PC-9 (cell line): ENCODE data around the gene TNIK.

Experiments used
- EZH2 ChIP-seq: fragments of 200-600 bp; sonication (generic); IDR thresholded peaks from 2 replicates; pipeline ENCODE4 v1.8.0; 2017; ENCODE audit warnings: antibody characterized with exemption, low read depth
- TF ChIP-seq, protein P1 (sequence below): fragments of 200-600 bp; sonication (generic); conservative IDR thresholded peaks from 2 replicates; pipeline ENCODE4 v1.6.1; 2017; ENCODE audit warnings: mixed run types, antibody characterized with exemption, mild to moderate bottlenecking, moderate library complexity

DNA sequence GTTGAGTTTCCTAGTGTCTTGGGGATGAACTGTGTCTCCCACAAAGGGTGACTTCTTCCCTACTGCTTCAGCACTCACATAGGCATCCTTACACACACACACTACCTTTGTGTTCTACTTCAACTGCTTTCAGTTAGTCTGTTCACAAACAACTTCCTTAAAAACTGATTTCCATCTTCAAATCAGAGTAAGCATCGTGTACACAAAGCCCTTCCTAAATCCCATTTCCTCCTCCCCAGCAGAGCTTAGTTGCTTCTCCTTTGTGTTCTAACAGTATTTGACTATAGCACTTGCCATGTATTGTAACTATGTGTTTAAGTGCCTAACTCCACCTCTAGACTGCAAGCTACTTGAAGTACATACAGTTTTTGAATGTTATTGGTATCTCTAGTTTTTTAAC is 71.7 kb downstream of the TNIK start:
- no peak for TF ChIP-seq EZH2
- TF ChIP-seq, protein P1, sequence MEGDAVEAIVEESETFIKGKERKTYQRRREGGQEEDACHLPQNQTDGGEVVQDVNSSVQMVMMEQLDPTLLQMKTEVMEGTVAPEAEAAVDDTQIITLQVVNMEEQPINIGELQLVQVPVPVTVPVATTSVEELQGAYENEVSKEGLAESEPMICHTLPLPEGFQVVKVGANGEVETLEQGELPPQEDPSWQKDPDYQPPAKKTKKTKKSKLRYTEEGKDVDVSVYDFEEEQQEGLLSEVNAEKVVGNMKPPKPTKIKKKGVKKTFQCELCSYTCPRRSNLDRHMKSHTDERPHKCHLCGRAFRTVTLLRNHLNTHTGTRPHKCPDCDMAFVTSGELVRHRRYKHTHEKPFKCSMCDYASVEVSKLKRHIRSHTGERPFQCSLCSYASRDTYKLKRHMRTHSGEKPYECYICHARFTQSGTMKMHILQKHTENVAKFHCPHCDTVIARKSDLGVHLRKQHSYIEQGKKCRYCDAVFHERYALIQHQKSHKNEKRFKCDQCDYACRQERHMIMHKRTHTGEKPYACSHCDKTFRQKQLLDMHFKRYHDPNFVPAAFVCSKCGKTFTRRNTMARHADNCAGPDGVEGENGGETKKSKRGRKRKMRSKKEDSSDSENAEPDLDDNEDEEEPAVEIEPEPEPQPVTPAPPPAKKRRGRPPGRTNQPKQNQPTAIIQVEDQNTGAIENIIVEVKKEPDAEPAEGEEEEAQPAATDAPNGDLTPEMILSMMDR = no peak
